HG03280 (cell line): Measurements from ENCODE around the gene WDR19.
"Not testable (repeated sequence)": the region's sequence is repeated elsewhere in the genome, so short reads cannot be mapped to it uniquely, and the experiment has no call there.

ENCODE experiments used
- ATAC-seq: cut with Tn5 transposase; IDR thresholded peaks from one replicate; pipeline ENCODE4 v1.9.1; 2021; ENCODE audit warnings: mild to moderate bottlenecking, moderate library complexity; ENCODE audit not compliant: unreplicated experiment

WDR19 gene

GRCh38 chr4:39232100-39232499, 49.8 kb downstream of the WDR19 start:
- ATAC-seq, result no peak

GRCh38 chr4:39233114-39233513, 50.8 kb downstream of the WDR19 start:
- no peak for ATAC-seq

DNA sequence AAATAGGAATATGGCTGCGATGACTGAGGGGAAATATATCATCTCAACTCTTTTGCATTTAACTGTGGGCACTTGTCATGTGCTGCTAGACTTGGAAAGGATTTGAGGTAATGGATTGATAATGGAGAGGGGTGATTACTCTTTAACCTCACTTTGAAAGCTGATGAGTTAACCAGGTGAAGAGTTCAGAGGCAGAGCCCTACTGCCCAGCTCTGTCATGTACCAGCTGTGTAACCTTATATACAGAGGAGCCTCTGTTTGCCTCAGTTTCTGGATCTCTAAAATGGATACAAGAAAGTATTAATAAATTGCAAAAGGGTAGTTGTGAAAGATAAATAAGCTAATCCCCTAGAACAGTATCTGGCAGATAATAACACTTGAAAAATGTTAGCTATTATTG, 51.5 kb downstream of the WDR19 start:
- ATAC-seq, result no peak

DNA sequence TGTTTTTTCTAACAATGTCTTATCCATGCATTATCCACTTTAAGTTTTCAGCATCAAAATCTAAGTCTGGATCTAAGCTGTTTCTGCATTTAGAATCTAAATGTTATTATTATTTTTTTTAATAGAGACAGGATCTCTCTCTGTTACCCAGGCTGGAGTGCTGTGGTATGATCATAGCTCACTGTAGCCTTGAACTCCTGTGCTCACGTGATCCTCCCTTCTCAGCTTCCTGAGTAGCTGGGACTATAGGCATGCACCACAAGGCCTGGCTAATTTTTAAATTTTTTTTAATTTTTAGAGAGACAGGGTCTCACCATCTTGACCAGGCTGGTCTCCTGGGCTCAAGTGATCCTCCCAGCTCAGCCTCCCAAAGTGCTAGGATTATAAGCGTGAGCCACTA, 52.7 kb downstream of the WDR19 start:
- ATAC-seq, result no peak

GRCh38 chr4:39235696-39236095, 53.4 kb downstream of the WDR19 start:
- no peak for ATAC-seq

- ATAC-seq, result no peak
Observed at GRCh38 chr4:39237179-39237578, 54.9 kb downstream of the WDR19 start.

DNA sequence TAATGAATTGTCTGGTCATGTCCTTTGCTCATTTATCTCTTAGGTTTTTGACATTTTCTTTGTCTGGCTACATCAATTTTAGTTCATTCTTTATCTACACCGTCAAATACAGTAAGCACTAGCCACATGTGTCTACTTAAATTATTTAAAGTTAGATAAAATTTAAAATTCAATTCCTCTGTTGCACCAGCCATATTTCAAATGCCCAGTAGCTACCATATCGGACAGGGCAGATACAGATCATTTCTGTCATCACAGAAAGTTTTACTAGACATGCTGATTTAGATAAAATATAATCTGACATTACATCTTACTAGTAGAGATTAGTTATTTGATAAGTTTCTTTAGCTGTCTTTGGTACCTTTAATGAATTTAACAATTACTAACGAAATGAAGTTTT, 61.1 kb downstream of the WDR19 start:
- no peak for ATAC-seq

- ATAC-seq, result no peak
Observed at GRCh38 chr4:39255266-39255665, 72.9 kb downstream of the WDR19 start.

- ATAC-seq, result no peak
Observed at GRCh38 chr4:39255871-39256270, 73.5 kb downstream of the WDR19 start.

DNA sequence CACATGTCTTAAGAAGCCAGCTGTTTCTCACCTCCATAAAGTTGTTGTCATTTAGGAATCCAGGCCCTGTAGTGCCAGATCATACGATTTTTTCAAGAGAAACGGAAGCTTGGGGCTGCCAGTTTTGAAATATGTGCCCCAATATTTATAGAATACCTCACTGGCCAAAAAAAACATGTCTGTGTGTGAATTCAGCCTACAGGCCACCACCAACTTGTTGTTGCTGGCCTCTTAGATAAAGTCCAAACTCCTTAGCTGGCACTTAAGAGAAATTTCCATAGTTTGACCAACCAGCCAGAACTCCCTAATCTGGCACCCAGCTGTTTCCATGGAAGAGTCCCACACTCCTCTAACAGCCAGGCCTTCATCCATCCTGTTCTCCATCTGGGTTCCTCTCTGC, 74.1 kb downstream of the WDR19 start:
- ATAC-seq, result no peak

GRCh38 chr4:39259571-39260330, 77.4 kb downstream of the WDR19 start:
- ATAC-seq, result no peak

GRCh38 chr4:39263895-39264294, 81.6 kb downstream of the WDR19 start:
- ATAC-seq, result no peak

GRCh38 chr4:39274503-39274902, 92.2 kb downstream of the WDR19 start:
- no peak for ATAC-seq

DNA sequence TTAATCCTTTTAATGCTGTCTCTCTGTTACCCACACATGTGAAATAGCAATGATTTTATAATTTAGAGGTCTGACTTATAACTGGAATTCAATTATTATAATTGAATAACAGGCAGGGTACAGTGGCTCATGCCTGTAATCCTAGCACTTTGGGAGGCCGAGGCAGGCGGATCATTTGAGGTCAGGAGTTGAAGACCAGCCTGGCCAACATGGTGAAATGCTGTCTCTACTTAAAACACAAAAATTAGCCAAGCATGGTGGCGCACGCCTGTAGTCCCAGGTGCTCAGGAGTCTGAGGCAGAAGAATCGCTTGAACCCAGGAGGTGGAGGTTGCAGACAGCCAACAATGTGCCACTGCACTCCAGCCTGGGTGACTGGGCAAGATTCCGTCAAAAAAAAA, 95.3 kb downstream of the WDR19 start:
- ATAC-seq, result not testable (repeated sequence)

- ATAC-seq, result no peak
Observed at GRCh38 chr4:39278476-39278875, 96.1 kb downstream of the WDR19 start.

GRCh38 chr4:39279416-39279815, 97.1 kb downstream of the WDR19 start:
- no peak for ATAC-seq

DNA sequence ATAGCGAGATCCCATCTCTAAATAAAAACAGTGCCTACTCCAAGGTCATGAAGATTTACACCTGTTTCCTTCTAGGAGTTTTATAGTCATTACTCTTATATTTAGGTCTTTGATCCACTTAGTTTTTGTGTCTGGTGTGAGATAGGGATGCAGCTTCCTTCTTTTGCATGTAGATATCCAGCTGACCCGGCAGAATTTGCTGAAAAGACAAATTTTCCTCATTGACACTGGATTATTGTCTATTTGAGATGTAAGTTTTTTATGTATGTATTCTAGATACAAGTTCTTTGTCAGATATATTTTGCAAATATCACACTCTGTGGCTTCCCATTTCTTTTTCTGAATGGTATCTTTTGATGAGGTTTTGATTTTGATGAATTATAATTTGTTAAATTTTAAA, 98.4 kb downstream of the WDR19 start:
- ATAC-seq, result no peak

GRCh38 chr4:39285111-39285795, 102.9 kb downstream of the WDR19 start:
- no peak for ATAC-seq

- no peak for ATAC-seq
Observed at GRCh38 chr4:39285853-39286252, 103.5 kb downstream of the WDR19 start.

DNA sequence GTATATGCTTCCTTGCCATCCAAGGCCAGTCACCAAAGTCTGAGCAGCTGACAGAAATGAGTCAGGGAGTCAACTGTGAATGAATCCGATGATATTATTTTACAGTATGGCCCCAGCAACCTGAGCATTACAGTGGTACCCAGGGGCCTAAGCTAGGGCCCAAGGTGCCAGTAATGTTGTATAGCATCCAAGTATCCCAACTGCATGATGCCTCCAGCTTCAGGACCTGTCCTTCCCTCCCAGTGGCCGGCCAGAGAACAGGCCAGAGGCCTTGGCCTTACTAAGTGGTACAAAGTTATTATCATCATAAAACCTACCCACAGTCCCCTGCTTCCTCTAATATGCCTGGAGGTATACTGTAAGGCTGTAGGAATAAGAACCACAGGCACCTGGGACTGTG, 103.9 kb downstream of the WDR19 start:
- no peak for ATAC-seq

GRCh38 chr4:39287223-39287622, 104.9 kb downstream of the WDR19 start:
- ATAC-seq, result no peak

DNA sequence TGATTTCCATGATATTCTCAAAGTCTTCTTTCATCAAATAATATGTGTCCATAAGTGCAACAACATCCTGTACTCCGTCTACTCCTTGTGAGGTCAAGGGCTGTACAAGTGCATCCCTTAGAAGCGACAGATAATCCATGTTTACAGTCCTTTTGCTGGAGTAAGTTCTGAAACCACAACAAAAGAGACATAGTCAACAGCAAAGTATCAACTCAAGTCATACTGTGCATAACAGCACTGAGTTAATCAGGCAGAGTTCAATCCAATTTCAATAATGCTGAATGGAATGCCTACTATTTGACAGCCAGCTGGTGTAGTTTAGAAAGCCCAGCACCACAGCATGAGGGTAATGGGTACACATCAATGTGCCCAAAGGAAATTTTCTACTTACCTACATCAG, 109.4 kb downstream of the WDR19 start:
- no peak for ATAC-seq

- ATAC-seq, result not testable (repeated sequence)
Observed at GRCh38 chr4:39292433-39292832, 110.1 kb downstream of the WDR19 start.
